ENCODE data around the gene GJA3.

DNA sequence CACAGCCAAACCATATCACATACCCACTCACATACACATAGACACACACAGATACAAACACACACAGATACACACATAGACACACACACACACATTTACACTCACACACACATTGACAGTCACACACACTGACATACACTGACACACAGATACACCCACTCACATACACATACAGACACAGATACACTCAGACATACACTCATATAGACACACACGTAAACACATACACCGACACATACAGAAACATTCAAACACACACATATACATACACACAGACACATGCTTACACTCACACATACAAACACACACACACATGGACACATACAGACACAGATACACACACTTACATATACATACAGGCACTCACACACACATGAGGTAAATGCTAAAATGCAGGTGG, 30.2 kb downstream of the GJA3 start:
- TF ChIP-seq, protein P1, sequence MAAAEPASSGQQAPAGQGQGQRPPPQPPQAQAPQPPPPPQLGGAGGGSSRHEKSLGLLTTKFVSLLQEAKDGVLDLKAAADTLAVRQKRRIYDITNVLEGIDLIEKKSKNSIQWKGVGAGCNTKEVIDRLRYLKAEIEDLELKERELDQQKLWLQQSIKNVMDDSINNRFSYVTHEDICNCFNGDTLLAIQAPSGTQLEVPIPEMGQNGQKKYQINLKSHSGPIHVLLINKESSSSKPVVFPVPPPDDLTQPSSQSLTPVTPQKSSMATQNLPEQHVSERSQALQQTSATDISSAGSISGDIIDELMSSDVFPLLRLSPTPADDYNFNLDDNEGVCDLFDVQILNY (CRISPR knock-in tag; IDR thresholded peaks at IDR 0.05): no peak
- no peak for TF ChIP-seq MYBL2 (IDR thresholded peaks at IDR 0.05; ENCODE audit: low read depth)
- no peak for TF ChIP-seq MYBL2 (CRISPR knock-in tag; IDR thresholded peaks at IDR 0.05; ENCODE audit: borderline replicate concordance)
- no peak for TF ChIP-seq RAD21 (CRISPR knock-in tag; conservative IDR thresholded peaks at IDR 0.05 in 1 of 2, IDR thresholded peaks at IDR 0.05 in 1 of 2)
- TF ChIP-seq ZKSCAN1 (IDR thresholded peaks at IDR 0.05; ENCODE audit: low read depth, low read length): no peak
- TF ChIP-seq CUX1 (CRISPR knock-in tag; IDR thresholded peaks at IDR 0.05): no peak
- no peak for TF ChIP-seq NKRF (IDR thresholded peaks at IDR 0.05; ENCODE audit: borderline replicate concordance)
- TF ChIP-seq, protein P2, sequence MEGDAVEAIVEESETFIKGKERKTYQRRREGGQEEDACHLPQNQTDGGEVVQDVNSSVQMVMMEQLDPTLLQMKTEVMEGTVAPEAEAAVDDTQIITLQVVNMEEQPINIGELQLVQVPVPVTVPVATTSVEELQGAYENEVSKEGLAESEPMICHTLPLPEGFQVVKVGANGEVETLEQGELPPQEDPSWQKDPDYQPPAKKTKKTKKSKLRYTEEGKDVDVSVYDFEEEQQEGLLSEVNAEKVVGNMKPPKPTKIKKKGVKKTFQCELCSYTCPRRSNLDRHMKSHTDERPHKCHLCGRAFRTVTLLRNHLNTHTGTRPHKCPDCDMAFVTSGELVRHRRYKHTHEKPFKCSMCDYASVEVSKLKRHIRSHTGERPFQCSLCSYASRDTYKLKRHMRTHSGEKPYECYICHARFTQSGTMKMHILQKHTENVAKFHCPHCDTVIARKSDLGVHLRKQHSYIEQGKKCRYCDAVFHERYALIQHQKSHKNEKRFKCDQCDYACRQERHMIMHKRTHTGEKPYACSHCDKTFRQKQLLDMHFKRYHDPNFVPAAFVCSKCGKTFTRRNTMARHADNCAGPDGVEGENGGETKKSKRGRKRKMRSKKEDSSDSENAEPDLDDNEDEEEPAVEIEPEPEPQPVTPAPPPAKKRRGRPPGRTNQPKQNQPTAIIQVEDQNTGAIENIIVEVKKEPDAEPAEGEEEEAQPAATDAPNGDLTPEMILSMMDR (IDR thresholded peaks at IDR 0.05 in 2 of 3, conservative IDR thresholded peaks at IDR 0.05 in 1 of 3; ENCODE audit: insufficient read depth in 2 of 3, low read depth in 1 of 3, low read length in 3 of 3): no peak
- TF ChIP-seq MAFF (IDR thresholded peaks at IDR 0.05; ENCODE audit: low read length): no peak
